GM12892 (cell line): Measurements from ENCODE around the gene CD37.

Source experiments
- POLR2A ChIP-seq: IDR thresholded peaks from 2 replicates; pipeline ENCODE4 v1.6.1; 2011; ENCODE audit warnings: low read depth, low read length, control low read depth
- POLR2AphosphoS5 ChIP-seq: IDR thresholded peaks from 2 replicates; pipeline ENCODE4 v1.6.1; 2011; ENCODE audit warnings: low read depth, low read length, control low read depth

GRCh38 chr19:49290517-49290916 is 44.7 kb upstream of the CD37 start:
- TF ChIP-seq POLR2AphosphoS5: no peak
- no peak for TF ChIP-seq POLR2A
